Neural cell (in vitro differentiated cells): ENCODE results near the gene TMEM135.

ENCODE experiments used
- CTCF ChIP-seq: fragments of 450-650 bp; IDR thresholded peaks from 2 replicates; pipeline ENCODE4 v1.5.1; 2014; ENCODE audit warnings: antibody characterized with exemption, mild to moderate bottlenecking, moderate library complexity; ENCODE audit not compliant: poor library complexity, severe bottlenecking
- EP300 ChIP-seq: fragments of 450-650 bp; conservative IDR thresholded peaks from 2 replicates; pipeline ENCODE4 v1.6.1; 2014; ENCODE audit warnings: antibody characterized with exemption, mild to moderate bottlenecking, moderate library complexity; ENCODE audit not compliant: poor library complexity, severe bottlenecking
- EZH2 ChIP-seq: fragments of 200-600, 300-800 bp; shearing (Covaris generic), sonication (generic); IDR thresholded peaks from 2 replicates; pipeline ENCODE4 v1.6.1; 2014; ENCODE audit warnings: antibody characterized with exemption, low read length, borderline replicate concordance, mild to moderate bottlenecking; ENCODE audit not compliant: insufficient read depth, poor library complexity, severe bottlenecking
- MXI1 ChIP-seq: fragments of 450-650 bp; conservative IDR thresholded peaks from 2 replicates; pipeline ENCODE4 v1.6.1; 2014; ENCODE audit warnings: antibody characterized with exemption, mild to moderate bottlenecking; ENCODE audit not compliant: poor library complexity, severe bottlenecking
- RAD21 ChIP-seq: fragments of 450-650 bp; conservative IDR thresholded peaks from 2 replicates; pipeline ENCODE4 v1.6.1; 2014; ENCODE audit warnings: antibody characterized with exemption, mild to moderate bottlenecking, moderate library complexity
- REST ChIP-seq: IDR thresholded peaks from 2 replicates; pipeline ENCODE4 v1.6.1; 2012; ENCODE audit warnings: borderline replicate concordance
- TAF1 ChIP-seq: IDR thresholded peaks from 2 replicates; pipeline ENCODE4 v1.6.1; 2012; ENCODE audit warnings: low read depth

GRCh38 chr11:87043894-87044293 is 6.2 kb downstream of the TMEM135 start:
- no peak for TF ChIP-seq EZH2
- no peak for TF ChIP-seq MXI1
- TF ChIP-seq CTCF, result no peak
- no peak for TF ChIP-seq EP300
- TF ChIP-seq TAF1, result no peak
- TF ChIP-seq RAD21, result no peak
- TF ChIP-seq REST, result no peak
